Osteoblast (primary cell): ENCODE results near the gene NOL4L. TPM values are rescaled to one million over a fixed set of nuclear protein-coding genes. Genes with fewer than 3 reads are reported as not detected.
A peak's percentile ranks its signal among the peaks of the same experiment; 100 is the strongest.

Source experiments
- DNase-seq: peaks from one replicate; pipeline ENCODE4 v3.0.0; 2011; ENCODE audit warnings: low spot score, mixed read lengths; ENCODE audit not compliant: insufficient read length; ENCODE audit errors: missing footprints
- H2AFZ ChIP-seq: 2 replicates; pipeline ENCODE4 v1.6.0; 2011; ENCODE audit warnings: mild to moderate bottlenecking, low read length
- H3K27ac ChIP-seq: 2 replicates; pipeline ENCODE4 v1.5.1; 2011; ENCODE audit warnings: mild to moderate bottlenecking, low read depth, low read length, moderate library complexity
- H3K27me3 ChIP-seq: 2 replicates; pipeline ENCODE4 v1.6.0; 2012; ENCODE audit warnings: mild to moderate bottlenecking, control low read depth, inconsistent platforms, low read length, moderate library complexity; ENCODE audit not compliant: insufficient read depth
- H3K36me3 ChIP-seq: 2 replicates; pipeline ENCODE4 v1.5.1; 2011; ENCODE audit warnings: mild to moderate bottlenecking, low read length, control low read depth, moderate library complexity; ENCODE audit not compliant: insufficient read depth
- H3K4me1 ChIP-seq: 2 replicates; pipeline ENCODE4 v1.5.1; 2011; ENCODE audit warnings: mild to moderate bottlenecking, low read length, control low read depth, moderate library complexity; ENCODE audit not compliant: insufficient read depth
- H3K4me2 ChIP-seq: 2 replicates; pipeline ENCODE4 v1.6.0; 2011; ENCODE audit warnings: mild to moderate bottlenecking, low read length; ENCODE audit not compliant: insufficient read depth
- H3K4me3 ChIP-seq: fragments of 200-600 bp; sonication (generic); 3 replicates; pipeline ENCODE4 v1.5.1; 2012; ENCODE audit warnings: mild to moderate bottlenecking, low read length, inconsistent platforms; ENCODE audit not compliant: insufficient read depth
- H3K79me2 ChIP-seq: 2 replicates; pipeline ENCODE4 v1.6.0; 2012; ENCODE audit warnings: mild to moderate bottlenecking, low read length, control low read depth, inconsistent platforms; ENCODE audit not compliant: insufficient read depth
- H3K9me3 ChIP-seq: 2 replicates; pipeline ENCODE4 v1.5.1; 2011; ENCODE audit warnings: low read depth, low read length, control low read depth
- H4K20me1 ChIP-seq: 2 replicates; pipeline ENCODE4 v1.6.0; 2012; ENCODE audit warnings: mild to moderate bottlenecking, low read length, control low read depth; ENCODE audit not compliant: insufficient read depth
- total RNA-seq: library from RNA; depleted of rRNA; stranded (reverse); fragments of >200 nt; gene quantifications from 2 replicates; pipeline ENCODE4 v1.2.3, GENCODE V29; 2012
- TF ChIP-seq, protein P1 (sequence below): IDR thresholded peaks from 2 replicates; pipeline ENCODE4 v1.5.1; 2011; ENCODE audit warnings: mild to moderate bottlenecking, low read depth, low read length, moderate library complexity; ENCODE audit errors: extremely low read depth

Gene NOL4L
- total RNA-seq, 1 donor: 6.2 TPM

- H3K4me1 ChIP-seq: peaks cover 10% of the 10 kb centered on the region
- H3K4me2 ChIP-seq: no peak overlapping the region
- H3K27me3 ChIP-seq: peaks cover 20% of the 10 kb centered on the region
- no peak overlapping the region for H3K4me3 ChIP-seq
- no peaks in the 10 kb centered on the region for H4K20me1 ChIP-seq
- no peak for DNase-seq
- H2AFZ ChIP-seq: no peak overlapping the region
- H3K36me3 ChIP-seq: no peaks in the 10 kb centered on the region
- H3K9me3 ChIP-seq: no peaks in the 10 kb centered on the region
- H3K79me2 ChIP-seq: no peaks in the 10 kb centered on the region
- TF ChIP-seq, protein P1, sequence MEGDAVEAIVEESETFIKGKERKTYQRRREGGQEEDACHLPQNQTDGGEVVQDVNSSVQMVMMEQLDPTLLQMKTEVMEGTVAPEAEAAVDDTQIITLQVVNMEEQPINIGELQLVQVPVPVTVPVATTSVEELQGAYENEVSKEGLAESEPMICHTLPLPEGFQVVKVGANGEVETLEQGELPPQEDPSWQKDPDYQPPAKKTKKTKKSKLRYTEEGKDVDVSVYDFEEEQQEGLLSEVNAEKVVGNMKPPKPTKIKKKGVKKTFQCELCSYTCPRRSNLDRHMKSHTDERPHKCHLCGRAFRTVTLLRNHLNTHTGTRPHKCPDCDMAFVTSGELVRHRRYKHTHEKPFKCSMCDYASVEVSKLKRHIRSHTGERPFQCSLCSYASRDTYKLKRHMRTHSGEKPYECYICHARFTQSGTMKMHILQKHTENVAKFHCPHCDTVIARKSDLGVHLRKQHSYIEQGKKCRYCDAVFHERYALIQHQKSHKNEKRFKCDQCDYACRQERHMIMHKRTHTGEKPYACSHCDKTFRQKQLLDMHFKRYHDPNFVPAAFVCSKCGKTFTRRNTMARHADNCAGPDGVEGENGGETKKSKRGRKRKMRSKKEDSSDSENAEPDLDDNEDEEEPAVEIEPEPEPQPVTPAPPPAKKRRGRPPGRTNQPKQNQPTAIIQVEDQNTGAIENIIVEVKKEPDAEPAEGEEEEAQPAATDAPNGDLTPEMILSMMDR: no peak
- no peak overlapping the region for H3K27ac ChIP-seq
Measured at GRCh38 chr20:32626407-32626806, 41.3 kb upstream of the NOL4L start.

GRCh38 chr20:32625996-32626395, 40.9 kb upstream of the NOL4L start:
- H3K36me3 ChIP-seq: no peaks in the 10 kb centered on the region
- H3K4me2 ChIP-seq: no peak overlapping the region
- no peaks in the 10 kb centered on the region for H3K79me2 ChIP-seq
- H3K4me1 ChIP-seq: peaks cover 10% of the 10 kb centered on the region
- peaks cover 20% of the 10 kb centered on the region for H3K27me3 ChIP-seq
- H2AFZ ChIP-seq: no peak overlapping the region
- no peaks in the 10 kb centered on the region for H4K20me1 ChIP-seq
- no peak overlapping the region for H3K27ac ChIP-seq
- H3K4me3 ChIP-seq: no peak overlapping the region
- TF ChIP-seq, protein P1: no peak
- no peaks in the 10 kb centered on the region for H3K9me3 ChIP-seq
- peak; percentile 22 for DNase-seq

DNA sequence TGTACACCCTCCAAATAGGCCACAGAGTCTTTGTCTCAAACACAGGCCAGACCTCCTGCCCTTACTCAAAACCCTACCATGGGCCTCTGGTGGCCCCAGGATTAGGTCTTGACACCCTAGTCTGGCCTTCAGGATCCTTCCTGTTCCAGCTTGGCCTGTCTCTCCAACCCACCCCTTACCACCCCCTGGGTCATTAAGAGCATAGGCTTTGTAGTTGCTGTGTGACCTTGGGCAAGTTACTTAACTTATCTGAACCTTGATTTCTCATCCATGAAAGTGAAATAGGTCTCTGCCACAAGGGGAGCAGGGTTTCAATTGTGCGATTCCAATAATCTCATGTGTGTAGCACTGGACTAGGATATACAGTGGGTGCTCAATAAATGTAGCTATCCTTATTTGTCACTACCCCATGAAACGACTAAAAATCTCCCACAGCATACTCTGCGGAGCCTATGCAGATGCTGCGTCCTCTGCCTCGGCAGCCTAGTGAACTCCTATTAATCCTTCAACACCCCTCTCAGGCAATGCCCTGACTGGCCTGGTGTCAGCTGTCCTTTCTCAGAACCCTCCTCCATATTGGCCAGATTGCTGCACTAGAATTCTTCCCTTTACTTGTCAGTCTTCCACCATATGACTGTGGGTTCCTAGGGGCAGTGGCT, 39.7 kb upstream of the NOL4L start:
- no peaks in the 10 kb centered on the region for H3K9me3 ChIP-seq
- H3K4me3 ChIP-seq: no peak overlapping the region
- peaks cover 10% of the 10 kb centered on the region for H3K4me1 ChIP-seq
- H3K4me2 ChIP-seq: no peak overlapping the region
- no peak overlapping the region for H3K27ac ChIP-seq
- DNase-seq: peak; percentile 29
- H3K36me3 ChIP-seq: no peaks in the 10 kb centered on the region
- H3K27me3 ChIP-seq: peaks cover 20% of the 10 kb centered on the region
- H3K79me2 ChIP-seq: no peaks in the 10 kb centered on the region
- TF ChIP-seq, protein P1: no peak
- H2AFZ ChIP-seq: no peak overlapping the region
- no peaks in the 10 kb centered on the region for H4K20me1 ChIP-seq

- H3K36me3 ChIP-seq: no peaks in the 10 kb centered on the region
- no peak overlapping the region for H3K27ac ChIP-seq
- H3K4me2 ChIP-seq: no peak overlapping the region
- no peak overlapping the region for H2AFZ ChIP-seq
- no peaks in the 10 kb centered on the region for H4K20me1 ChIP-seq
- no peak overlapping the region for H3K4me3 ChIP-seq
- H3K27me3 ChIP-seq: peaks cover 23% of the 10 kb centered on the region
- H3K9me3 ChIP-seq: no peaks in the 10 kb centered on the region
- peak; percentile 32 for DNase-seq
- no peaks in the 10 kb centered on the region for H3K79me2 ChIP-seq
- H3K4me1 ChIP-seq: peaks cover 10% of the 10 kb centered on the region
- TF ChIP-seq, protein P1: no peak
Measured at GRCh38 chr20:32623667-32624157, 38.6 kb upstream of the NOL4L start.
